Muscle of back (tissue), 11 donors: ENCODE data around the gene ABCB11. TPM values are rescaled to one million over a fixed set of nuclear protein-coding genes. Genes with fewer than 3 reads are reported as not detected.

Experiments used
- DNase-seq, 3 donors: peaks; one replicate each; pipeline versions ENCODE4 v3.0.0 to v3.0.0-alpha.2; 2013
- polyA plus RNA-seq, 10 donors: library from polyadenylated mRNA; unstranded; fragments of 120-200 nt; gene quantifications; one replicate each; pipeline ENCODE4 v1.2.1, GENCODE V29; 2013; ENCODE audit not compliant: insufficient read length in 10 of 10

The ABCB11 gene
- polyA plus RNA-seq, 10 donors: 0.06 to 0.21 (median 0.11) TPM; not detected in 7

DNA sequence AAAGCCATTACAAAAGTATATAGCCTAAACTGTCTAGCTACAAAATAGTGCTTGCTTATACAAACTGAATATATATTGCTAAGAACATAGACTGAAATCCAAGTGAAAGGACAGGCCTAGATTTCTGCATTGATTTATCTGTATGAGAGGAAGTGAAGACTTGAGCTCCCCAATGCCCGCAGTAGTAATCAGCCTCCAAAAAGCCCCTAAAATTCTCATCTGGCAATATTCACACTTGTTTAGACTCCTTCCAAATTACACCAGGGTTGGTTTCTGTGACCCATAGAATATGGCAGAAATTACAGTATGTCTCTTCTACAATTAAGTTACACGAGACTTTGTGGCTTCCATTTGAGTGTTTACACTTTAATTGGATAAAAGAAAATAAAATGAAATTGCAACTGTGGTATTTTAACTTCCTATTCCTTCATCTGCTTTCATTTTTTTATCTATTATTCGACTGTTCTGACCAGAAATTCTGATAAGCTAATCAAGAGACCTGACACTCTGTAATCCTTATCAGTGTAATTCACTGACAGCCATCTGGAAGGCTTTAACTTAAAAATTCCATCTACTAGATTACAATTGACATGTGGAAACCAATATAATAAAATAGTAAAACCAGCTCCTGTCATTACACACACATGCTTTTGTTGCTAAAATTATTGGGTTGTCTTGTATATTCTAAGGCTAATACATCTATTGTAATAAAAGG lies 21.1 kb downstream of the ABCB11 start:
- no peak for DNase-seq

DNA sequence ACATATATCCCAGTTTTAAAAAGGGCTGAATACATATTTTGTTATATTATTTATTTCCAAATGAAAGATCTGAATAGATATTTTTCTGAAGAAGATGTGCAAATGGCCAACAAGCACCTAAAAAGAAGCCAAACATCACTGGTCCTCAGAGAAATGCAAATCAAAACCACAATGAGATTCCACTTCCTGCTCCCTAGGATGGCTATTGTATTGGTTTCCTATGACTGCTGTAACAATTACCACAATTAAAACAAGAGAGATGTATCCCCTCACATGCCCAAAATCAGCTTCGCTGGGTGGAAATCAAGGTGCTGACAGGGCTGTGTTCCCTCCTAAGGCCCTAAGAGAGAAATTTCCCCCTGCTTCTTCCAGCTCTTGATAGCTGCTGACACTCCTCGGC lies 23.2 kb downstream of the ABCB11 start:
- no peak for DNase-seq

DNA sequence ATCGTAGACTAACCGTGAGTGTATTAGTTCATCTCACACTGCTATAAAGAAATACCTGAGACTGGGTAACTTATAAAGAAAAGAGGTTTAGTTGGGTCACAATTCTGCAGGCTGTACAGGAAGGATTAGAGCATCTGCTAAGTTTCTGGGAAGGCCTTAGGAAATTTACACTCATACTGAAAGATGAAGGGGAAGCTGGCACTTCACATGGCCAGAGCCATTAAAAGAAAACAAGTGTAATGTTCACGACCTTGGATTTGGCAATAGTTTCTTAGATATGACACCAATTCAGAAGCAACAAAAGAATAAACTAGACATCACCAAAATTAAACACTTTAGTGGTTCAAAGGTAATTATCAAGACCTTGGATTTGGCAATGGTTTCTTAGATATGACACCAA lies 23.8 kb downstream of the ABCB11 start:
- DNase-seq: no peak

DNA sequence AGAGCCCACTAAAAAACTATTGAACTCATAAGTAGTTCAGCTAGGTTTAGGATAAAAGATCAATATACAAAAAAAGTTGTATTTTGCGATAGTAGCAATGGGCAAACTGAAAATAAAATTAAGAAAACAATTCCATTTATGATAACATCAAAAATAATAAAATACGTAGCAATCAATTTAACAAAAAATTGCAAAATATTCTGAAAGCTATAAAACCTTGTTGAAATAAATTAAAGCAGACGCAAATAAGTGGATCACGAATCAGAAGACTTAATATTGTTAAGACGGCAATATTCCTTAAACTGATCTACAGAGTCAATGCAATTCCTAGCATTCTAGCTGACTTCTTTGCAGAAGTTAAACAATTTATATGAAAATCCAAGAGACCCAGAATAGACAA lies 24.5 kb downstream of the ABCB11 start:
- no peak for DNase-seq

DNA sequence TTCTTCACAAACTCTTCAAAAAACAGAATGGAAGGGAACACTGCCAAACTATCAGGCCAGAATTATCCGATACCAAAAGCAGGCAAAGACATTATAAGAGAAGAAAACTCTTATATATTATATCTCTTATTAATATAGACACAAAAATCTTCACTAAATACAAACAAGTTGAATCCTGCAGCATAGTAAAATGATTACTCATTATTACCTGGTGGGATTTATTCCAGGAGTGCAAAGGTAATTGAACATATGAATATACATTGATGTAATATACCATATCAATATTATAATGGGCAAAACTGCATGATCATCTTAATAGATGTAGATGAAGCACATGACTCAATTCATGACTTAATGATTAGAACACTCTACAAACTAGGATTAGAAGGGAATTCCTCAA lies 25.1 kb downstream of the ABCB11 start:
- no peak for DNase-seq

DNA sequence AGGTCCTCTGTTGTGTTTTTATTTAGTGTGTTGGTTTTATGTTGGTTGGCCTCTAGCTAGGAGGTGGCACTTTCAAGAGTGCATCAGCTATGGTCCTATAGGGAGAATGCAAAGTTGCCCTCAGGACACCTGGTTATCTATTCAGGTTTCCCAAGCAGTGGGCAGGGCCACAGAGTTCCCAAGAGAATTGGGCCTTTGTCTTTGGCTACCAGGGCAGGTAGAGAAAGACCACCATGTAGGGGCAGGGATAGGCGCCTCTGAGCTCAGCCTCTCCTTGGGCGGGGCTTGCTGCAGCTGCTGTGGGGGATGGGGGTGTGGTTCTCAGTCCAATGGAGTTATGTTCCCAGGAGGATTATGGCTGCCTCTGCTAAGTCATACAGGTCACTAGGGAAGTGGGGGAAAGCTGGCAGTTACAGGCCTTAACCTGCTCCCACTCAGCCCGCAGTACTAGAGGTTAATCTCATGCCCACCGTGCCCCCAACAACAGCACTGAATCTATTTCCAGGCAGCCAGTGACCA lies 26.0 kb downstream of the ABCB11 start:
- no peak for DNase-seq

DNA sequence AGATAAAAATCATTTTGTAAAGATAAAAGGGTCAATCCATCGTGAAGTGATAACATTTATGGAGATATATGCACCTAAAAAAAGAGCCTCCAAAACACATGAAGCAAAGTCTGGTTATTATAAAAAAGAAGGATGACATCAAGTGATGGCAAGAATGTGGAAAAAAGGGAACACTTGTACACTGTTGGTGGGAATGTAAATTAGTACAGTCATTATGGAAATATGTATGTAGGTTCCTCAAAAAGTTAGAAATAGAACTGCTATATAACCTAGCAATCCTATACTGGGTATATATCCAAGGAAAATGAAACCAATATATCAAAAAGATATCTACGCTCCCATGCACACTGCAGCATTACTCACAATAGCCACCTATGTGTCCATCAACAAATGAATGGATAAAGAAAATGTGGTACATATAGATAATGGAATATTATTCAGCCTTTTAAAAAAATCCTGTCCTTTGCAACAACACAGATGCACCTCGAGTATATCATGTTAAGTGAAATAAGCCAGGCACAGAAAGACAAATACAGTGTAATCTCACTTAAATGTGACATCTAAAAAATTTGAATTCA lies 28.9 kb downstream of the ABCB11 start:
- no peak for DNase-seq

DNA sequence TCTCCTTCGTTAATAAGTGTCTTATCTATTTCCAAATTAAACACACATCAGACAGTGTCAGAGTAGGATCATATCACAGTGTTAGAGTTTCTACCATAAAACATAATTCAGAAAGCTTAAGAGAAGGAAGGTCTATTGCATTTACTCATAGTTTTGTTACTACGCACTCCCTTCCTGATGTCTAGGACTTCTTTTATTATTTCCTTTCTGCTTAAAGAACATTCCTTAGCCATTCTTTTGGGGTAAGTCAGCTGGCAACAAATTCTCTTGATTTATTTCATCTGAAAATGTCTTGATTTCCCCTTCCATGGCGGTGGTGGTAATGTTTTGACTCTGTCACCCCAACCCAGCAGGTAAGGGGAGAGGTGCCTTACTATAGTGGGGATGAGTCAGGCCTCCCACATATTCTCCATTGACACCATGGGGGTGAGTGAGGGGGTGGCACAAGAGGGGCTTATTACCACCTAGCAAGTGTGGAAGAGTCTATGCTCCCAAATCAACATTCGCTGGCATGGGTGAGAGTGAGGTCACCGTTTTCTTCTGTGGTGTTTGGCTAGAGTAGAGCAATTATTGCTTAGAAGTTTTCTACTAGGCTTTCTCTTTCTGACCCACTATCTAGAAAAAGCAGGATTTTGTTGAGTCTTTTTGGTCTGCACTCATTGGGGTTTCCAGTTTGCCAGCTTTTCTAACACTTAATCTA lies 29.9 kb downstream of the ABCB11 start:
- DNase-seq: no peak

DNA sequence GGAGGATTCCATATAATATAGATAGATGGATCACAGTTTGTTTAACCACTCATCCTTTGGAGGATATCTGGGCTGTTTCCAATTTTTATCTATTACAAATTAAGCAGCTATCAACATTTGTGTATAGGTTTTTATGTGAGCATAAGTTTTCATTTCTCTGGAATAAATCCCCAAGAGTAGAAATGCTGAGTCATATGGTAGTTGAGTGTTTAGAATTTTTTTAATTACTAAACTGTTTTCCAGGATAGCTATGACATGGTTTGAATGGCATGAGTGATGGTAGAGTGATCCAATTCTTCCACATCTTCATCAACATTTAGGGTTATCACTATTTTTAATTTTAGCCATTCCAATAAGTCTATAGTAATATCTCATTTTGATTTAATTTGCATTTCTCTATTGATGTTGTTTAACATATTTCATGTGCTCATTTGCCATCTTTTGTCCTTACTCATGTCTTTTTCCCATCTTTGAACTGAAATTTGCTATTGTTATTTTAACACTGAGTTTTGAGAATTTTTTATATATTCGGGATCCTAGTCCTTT lies 31.4 kb downstream of the ABCB11 start:
- DNase-seq: no peak

DNA sequence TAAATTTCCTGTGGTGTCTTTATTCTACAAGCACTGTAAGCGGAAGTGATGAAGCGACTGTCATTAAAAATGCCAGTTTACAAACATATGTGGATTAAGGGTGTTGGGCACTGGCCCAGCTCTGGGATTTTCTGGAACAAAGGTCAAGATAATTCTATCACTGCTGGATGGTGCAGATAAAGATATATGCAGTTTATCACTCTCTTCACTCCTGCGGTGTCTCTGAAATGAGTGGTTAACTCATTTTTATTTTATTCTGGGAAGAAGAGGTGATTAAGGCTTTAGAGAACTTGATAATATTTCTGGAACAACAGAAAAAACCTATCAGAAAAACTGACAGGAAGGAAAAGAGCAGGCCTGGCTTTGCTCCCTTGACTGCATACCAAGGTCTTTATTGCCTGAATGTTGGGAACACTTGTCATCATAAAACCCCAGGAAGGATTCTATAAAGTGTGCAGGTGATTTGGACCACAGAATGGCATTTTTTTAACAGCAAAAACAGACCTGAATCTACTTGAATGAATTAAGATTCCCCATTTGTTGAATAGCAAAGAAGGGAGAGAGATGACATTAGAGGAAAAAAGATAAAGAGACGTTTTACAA lies 32.4 kb downstream of the ABCB11 start:
- DNase-seq: no peak

DNA sequence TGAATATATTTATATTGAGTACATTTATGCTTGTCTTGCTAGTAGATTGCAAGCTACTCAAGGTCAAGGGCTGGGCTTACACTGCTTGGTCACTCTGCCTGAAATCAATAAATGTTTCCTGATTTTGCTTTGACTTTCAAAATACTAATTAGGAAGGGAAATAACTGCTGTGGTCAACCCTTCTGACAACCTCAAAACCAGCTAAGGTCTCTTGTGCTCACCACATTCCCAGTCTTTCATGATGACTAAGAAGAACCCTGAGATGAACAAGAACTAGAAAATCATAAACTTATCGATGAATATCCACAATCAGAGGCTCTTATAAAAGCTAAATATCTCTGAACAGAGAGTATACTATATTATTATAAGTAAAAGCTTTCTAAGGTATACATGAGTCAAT lies 33.3 kb downstream of the ABCB11 start:
- DNase-seq: no peak

DNA sequence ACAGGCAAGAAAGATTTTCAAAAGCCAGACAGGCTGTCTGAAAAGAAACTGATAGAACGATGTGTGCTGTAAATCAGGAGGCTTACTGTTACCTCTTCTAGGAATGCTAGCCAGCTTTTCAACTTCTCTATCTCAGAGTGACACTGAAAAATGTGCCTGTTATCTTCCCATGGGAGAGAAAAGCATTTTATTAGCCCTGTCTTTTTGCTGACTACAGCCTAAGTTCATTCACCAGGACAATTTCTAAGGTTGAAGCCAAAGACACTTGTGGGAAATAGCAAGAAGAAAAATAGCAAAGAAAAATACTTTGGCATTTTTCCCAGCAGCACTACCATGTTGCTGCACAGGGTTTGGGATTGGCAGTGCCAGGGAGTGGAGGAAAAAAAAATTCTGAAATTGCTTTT lies 34.0 kb downstream of the ABCB11 start:
- DNase-seq: no peak

DNA sequence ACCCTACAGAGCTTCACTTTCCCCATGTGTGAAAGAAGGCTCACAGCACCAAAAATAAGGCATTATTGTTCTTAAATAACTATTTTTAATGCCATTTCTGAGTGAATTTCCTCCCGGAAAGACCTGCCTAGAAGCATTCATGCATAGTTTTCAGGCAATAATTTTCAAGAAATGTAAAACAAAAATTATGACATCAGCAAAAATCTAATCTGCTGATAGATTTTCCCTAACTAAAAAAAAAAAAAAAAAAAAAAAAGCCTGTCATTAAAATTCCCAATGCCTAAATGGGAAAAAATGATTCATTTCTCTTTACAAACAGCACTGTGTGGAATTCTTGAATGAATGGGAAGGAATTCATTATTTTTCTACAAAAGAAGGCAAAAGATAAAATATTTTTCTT lies 35.4 kb downstream of the ABCB11 start:
- DNase-seq: no peak

DNA sequence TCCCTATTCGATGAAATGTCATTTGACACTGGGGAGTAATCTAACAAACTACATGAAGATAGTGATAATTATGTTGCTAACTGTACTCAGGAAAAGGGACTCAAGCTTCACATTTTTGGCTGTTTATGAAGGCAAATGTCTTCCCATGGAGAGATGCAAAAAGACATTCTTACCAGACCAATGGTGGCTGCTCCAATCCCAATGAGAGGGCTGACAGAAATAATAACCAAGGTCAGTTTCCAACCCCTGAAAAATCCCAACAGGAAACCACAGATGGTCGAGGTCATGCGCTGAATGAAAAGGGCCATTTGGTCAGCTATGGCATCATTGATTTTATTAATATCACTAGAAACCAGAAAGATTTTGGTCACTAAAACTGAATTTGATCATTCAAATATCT lies 37.6 kb downstream of the ABCB11 start:
- no peak for DNase-seq

DNA sequence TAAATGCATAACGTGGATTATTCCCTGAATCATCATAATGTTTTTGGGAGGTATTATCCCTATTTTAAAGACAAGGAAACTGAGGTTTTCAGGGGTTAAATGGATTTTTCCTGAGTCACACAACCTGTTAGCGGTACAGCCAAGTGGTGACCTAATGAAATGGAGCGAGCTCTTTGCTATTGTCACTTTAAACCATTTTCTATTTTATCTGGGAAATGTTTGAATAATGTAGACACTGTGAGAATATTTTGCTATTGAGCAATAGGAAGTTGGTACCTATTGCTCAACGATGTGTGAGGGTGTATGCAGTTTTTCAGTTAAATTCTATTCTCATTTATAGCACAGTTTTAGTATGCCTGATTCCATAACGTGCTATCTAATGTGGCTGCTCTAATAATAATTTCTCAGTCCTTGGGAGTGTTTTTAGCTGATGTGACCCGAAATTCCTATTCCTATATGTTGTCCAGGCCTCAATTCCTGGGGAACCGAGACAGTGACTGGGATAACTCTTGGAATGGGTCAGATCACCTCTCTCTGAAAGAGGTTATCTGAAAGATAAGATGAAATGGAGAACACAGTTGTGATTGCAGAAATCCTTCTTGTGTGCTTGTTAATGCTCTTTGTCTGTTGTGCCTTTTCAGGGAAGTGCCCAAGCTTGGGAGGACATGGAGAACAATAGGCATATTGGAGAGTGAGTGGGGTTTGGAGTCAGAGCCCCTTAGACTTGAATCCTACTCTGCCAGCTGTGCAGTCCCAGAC lies 38.4 kb downstream of the ABCB11 start:
- DNase-seq: no peak

DNA sequence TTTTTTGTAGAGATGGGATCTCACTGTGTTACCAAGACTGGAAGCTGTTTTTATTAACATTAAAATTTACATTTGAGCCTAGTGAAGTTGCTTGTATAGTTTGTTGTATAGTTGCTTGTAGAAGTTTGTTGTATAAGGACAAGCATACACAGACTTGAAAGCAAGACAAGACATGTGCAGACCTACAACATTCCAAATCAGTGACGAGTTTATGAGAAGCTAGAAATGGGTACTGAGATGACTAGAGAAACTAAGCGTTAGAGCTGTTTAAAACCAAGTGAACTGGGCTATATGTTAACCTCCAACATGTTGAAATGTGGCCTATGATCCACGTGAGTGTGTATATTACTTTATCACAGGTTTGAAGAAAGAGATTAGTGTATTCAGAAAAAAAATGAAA lies 39.1 kb downstream of the ABCB11 start:
- DNase-seq: no peak

DNA sequence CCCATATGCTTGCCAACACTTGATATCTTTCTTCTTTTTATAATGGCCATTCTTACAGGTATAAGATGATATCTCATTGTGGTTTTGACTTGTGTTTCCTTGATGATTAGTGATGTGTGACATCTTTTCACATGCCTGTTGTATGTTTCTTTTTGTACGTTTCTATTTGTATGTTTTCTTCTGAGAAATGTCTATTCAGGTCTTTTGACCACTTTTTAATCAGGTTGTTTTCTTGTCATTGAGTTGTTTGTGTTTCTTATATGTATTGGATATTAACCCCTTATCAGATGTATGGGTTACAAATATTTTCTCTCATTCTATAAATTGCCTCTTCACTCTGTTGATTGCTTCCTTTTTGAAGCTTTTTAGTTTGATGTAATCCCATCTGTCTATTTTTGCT lies 42.4 kb downstream of the ABCB11 start:
- no peak for DNase-seq

DNA sequence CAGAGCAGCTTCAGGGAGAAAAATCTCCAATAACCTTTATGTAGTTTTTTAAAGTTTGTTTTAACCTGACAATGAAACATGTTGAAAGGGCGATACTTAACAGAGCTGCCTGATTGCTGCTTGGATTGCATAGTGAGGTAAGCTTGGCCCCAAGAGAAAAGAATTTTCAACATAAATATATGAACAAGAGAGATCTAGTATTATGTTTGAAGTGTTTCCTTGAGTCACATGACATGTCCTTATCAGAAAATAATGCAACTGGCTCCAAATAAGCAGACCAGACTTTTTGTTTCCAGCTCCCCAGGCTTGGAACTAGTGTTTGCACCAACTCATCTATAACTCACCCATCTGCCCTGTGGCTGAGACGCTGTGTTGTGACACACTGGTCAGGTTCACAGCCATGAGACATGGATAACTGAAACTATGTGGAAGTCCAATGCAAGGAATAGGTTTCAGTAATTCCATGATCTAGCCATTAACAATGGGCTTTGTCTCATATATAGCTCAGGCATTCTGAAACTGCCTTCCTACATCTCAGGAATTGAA lies 44.7 kb downstream of the ABCB11 start:
- DNase-seq: no peak

DNA sequence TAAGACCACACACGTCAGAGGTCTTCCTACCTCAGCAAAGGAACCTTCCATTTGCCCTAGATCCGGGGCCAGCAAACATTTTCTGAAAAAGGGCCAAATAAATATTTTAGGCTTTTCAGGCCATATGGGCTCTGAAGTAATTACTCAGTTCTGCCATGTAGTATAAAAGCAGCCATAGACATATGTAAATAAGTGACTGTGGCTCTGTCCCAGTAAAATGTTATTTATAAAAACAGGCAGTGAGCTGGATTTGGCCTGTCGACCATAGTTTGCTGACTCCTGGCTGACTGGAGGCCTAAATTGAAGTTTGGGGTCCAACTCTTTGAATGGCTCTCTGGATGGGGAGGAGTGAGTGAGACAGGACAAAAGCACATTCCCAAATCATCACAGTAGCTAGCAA lies 49.5 kb downstream of the ABCB11 start:
- no peak for DNase-seq

DNA sequence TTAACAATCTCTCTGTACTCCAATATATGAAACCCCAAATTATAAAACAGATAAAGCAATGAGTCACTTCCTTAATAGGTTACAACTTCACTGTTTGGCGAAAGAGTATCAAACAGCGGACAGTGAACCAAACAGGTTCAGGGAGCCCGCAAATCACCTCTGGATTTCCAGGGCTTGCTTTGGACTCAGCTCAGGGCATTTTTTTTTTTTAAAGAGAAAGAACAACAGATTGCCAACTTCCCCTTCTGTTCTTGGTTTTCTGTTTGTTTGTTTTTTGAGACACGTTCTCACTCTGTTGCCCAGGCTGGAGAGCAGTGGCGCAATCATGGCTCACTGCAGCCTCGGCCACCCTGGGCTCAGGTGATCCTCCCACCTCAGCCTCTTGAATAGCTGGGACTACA lies 52.7 kb downstream of the ABCB11 start:
- no peak for DNase-seq

DNA sequence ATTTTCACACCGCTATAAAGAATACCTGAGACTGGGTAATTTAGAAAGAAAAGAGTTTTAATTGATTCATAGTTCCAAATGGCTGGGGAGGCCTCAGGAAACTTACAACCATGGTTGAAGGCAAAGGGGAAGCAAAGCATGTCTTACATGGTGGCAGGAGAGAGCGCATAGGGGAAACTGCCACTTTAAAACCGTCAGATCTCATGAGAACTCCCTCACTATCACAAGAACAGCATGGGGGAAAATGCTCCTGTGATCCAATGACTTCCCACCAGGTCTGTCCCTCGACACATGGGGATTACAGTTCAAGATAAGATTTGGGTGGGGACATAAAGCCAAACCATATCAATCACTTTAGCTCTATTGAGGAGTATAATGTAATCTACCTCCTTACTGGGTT lies 53.5 kb downstream of the ABCB11 start:
- no peak for DNase-seq
